NCI-H460 (cell line): ENCODE results near the gene PCSK7. TPM values are rescaled to one million over a fixed set of nuclear protein-coding genes. Genes with fewer than 3 reads are reported as not detected.

Experiments used
- DNase-seq: peaks from one replicate; pipeline ENCODE4 v3.0.0-alpha.2; 2016; ENCODE audit warnings: low read depth; ENCODE audit errors: extremely low read depth
- total RNA-seq: library from RNA; depleted of rRNA; stranded (reverse); fragments of >200 nt; shearing (Covaris generic); gene quantifications from 2 replicates; pipeline ENCODE4 v1.2.3, GENCODE V29; 2014

Gene PCSK7
- total RNA-seq, 1 experiment from 2014 or later: 9.6 TPM

- DNase-seq: no peak
These were observed 653 bp downstream of the PCSK7 start for GRCh38 chr11:117230999-117231841.

- no peak for DNase-seq
These were observed 1.4 kb downstream of the PCSK7 start for GRCh38 chr11:117230286-117230961.

DNA sequence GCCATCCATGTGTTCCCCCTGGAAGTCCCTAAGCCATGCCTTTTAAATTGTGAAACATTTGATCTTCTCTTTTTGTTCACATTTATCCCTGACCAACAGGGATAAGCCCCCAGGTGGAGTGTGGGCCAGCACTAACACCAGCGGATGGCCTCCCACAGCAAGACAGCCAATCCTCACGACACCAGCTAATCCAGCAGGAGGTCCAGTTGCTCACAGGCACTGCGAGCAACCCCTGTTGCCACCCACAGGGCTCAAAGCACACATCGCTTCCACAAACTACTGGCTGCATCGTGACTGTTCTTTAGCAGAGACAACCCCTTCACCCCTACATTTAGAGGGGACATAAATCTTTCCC is 2.0 kb downstream of the PCSK7 start:
- no peak for DNase-seq

- no peak for DNase-seq
These were observed 2.5 kb downstream of the PCSK7 start for GRCh38 chr11:117229411-117229810.

- no peak for DNase-seq
These were observed 3.8 kb downstream of the PCSK7 start for GRCh38 chr11:117228091-117228490.

DNA sequence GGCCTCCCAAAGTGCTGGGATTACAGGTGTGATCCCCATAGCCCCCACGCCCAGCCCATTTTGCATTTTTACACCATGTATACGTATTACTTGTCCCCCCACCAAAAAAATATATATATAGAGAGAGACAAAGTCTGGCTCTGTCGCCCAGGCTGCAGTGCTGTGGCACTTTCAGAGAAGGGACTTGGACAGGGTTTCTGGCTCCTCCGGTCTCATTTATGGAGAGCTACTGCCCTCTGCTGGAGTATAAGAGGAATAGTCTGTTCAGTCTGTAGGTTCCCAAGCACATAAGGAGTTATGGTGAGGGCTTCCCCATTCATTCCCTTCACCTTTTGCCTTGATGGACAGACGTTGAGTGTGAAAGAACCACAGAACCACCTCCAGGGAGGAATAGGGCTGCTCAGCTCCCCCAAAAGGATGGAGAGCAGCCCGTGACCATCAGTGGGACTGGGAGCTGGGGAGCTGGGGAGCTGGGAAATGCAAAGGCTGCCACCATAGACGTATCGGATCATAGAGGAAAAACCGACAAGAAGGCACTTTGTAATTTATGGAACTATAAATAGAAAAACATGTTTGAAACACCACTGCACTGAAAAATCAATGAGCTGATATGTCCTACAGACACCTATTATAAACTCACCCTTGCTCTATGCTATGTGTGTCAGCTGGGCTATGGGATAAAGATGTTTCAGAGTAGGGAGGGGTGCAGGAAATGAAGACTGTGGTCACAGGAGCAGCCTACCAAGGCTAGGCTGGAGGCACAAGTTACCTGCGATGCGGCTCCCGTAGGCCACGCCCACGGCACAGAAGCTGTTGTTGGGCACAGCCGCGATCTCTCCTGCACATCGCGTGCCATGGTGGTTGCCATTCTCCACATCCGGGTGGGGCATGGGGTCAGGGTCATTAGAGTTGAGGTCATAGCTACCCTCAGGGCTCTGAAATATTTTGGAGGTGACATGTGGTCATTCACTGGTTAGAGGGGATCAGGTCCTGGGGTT is 5.2 kb downstream of the PCSK7 start:
- DNase-seq: peak; percentile 72

GRCh38 chr11:117225553-117226170 is 6.2 kb downstream of the PCSK7 start:
- DNase-seq: no peak

GRCh38 chr11:117223741-117224689 is 7.9 kb downstream of the PCSK7 start:
- DNase-seq: no peak

DNA sequence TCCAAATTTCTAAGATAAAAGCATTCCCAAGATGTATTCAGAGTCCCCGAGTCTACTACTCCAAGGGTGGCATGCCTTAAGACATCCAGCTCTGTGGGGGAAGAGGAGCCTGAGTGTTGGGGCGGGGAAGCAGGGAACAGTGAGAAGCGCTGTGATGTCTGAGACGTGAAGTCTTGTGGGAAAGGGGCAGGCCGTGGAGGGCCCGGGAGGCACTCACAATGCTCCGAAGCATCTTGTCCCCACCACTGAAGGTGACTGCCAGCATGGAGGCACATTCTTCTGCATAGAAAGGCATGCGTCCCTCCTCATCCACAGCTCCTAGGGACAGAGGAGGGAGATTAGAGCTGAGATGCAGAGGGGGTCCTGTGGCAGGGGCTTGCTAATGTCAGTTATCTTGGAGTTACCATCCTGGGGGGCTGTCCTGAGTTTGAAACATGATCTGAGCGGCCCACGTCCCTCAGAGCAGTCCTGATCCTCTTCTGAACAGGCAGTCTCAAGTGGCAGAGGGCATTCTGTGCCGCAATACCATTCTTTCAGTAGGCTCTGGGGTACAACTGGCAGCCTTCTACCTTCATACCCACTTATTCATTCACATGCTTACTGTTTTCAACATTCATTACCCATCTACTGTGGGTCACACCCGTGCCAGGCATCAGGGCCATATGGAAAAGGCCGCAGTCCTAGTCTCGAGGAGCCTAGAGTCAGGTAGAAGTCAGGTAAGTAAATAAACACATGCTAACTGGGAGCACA is 8.7 kb downstream of the PCSK7 start:
- no peak for DNase-seq

DNA sequence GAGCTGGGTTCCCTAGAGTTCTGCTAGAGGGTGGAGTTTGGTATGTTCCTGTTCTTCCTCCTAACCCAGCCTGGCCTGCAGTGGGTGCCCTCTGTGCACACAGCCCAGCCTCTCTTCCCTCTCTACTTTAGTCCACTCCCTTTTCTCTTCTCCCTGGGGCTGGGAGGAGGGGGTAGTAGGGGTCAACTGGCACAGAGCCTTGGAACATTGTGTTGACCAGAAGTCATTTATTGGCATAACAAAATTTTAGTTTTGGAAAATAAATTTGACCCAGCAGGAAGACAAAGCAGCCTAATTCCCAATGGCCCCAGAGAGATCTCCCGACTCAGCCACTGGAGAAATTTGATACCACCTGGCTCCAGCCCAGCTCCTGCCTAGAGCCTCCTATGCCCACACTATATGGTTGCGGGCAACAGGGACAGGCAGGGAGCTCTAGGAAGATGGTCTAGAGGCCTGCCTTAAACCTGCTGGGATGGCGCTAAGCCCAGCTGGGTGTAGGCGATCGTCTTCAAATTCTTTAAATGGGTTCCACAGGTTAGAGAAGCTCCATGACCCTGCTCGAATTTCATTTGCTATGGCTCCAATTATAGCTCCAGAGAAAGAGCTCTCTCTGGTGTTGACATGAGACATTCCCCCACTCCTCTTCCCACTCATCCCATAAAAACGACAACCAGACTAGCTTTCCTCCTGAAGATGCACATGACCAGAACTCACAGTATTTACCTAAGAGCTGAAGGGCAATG is 9.9 kb downstream of the PCSK7 start:
- DNase-seq: no peak

DNA sequence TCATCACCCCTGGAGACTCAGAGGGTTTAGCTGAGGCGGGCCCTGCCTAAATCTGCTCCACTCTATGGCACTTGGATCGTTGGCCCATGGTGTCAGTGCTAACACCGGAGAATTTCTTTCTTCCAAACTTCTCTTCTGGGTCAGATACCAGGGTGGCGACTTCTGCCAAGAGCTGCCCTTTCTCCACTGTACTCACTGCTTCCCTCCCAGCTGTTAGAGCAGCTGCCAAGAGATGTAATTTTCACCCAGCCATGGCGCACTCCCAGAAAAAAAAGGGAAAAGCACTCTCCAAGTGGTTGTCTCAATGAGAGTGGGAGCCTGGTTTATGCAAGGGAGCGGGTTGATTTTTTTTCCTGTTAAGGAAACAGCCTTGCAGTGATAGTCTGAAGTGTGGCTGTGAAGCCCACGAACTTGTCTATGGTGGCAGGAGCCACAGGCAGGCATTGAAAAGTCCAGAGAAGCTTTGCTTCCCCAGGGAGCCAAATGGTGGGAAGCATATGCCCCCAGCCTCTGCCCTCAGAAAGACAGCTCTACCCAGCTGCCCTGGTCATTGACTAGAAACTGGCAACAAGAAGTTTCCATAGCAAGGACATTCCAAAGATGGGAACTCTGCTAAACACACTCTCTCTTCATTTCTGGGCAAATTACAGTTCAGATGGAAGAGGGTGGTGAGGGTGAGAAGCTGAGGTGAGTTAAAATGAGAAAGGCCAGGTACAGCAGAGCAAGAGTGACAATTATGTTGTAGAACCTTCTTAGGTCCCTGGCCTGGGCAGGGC is 10.7 kb downstream of the PCSK7 start:
- no peak for DNase-seq

DNA sequence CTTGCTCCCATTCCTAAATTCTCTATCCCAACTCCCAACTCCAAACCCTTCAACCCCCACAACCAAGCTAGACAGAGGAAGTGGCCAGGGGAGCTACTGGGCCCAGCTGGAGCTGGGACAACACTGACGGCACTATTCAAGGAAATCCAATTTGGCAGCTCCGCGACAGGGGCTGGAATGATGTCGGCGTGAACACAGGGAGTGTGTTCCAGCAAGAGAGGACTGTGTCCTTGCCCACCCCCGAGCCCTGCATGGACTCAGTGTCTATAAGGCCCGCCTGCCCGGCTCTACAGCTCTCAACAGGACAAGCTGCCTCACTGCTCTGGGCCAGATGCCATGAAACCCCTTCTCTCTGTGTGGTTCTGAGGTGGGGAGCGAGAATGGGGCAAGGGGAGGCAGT is 11.3 kb downstream of the PCSK7 start:
- DNase-seq: no peak

DNA sequence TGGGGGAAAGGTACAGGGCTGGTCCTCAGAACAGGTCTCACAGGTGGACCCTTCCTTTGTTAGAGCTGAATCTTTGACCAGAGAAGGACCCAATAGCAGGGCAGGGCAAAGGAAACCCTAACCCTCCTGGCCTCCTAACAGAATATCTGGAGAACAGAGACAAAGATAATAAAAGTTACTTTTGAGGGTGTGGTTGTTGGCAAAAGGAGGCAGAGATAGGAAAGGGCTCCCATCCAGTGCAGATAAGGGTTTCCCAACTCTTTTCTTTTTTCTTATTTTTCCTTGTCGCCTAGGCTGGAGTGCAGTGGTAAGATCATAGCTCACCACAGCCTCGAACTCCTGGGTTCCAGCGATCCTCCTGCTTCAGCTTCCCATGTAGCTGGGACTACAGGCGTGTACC is 11.9 kb downstream of the PCSK7 start:
- DNase-seq: no peak

- no peak for DNase-seq
These were observed 12.4 kb downstream of the PCSK7 start for GRCh38 chr11:117219455-117219854.

- DNase-seq: no peak
These were observed 12.9 kb downstream of the PCSK7 start for GRCh38 chr11:117219001-117219400.

DNA sequence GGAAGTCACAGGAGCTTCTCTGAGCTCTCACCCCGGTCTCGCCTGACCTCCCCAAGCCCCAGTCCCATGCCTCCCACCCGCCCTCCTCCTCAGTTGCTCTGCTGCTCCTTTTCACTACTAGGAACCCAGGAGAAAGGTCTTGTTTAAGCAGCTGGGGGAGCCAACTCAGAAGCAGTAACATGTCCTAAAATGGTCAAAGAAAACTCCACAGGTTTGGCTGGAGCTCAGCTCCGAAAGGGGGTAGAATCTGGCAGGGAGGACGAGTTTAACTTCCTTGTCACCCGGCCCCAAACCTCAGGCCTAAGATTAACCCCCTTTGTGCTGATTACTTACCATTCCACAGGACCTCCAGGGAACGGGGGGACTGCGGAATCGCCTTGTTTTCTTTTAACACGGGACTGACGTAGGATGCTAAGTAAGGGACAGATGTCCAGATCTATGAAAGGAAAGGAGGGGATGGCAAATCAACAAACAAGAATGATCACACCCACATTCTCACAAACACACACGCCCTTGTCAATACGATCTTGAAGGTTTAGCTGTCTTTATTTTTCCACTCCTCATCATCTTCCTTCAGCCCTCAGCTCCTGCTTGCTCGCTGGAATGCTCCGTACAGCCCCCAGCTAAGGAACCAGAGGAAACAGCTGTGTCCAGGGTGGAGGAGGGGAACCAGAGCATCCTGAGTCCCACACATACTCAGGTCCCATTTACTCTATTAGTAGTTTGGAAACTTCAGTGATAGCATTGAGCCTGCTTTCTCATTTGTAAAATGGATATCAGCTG is 13.5 kb downstream of the PCSK7 start:
- no peak for DNase-seq
